AG04450 (cell line): Measurements from ENCODE around the gene ABCF2. TPM values are rescaled to one million over a fixed set of nuclear protein-coding genes. Genes with fewer than 3 reads are reported as not detected.

Experiments used
- CTCF ChIA-PET: fragments of 300-600, 350-600 bp; formaldehyde crosslinking; extraction: SDS; loops from one replicate; lab custom pipeline; 2022; ENCODE audit warnings: antibody characterized with exemption, inconsistent platforms; lab: Charles Lee
- POLR2A ChIA-PET: fragments of 350-600 bp; formaldehyde crosslinking; extraction: SDS; loops from one replicate; lab custom pipeline; 2021; ENCODE audit warnings: antibody characterized with exemption, inconsistent platforms; lab: Yijun Ruan, JAX
- DNase-seq: peaks from one replicate; pipeline ENCODE4 v3.0.0-alpha.2; 2011; ENCODE audit warnings: low read depth, low spot score
- H3K27ac ChIP-seq: one replicate; pipeline ENCODE4 v1.5.1; 2012; ENCODE audit warnings: low read depth, low read length, control low read depth
- H3K27me3 ChIP-seq: one replicate; pipeline ENCODE4 v1.6.0; 2012; ENCODE audit warnings: low read length; ENCODE audit not compliant: control insufficient read depth, insufficient read depth
- H3K4me3 ChIP-seq: 2 replicates; pipeline ENCODE4 v1.5.1; 2011; ENCODE audit warnings: mild to moderate bottlenecking, low read depth, low read length, control low read depth
- H3K9me3 ChIP-seq: 2 replicates; pipeline ENCODE4 v1.5.1; 2012; ENCODE audit warnings: low read length; ENCODE audit not compliant: control insufficient read depth, insufficient read depth
- CTCF ChIP-seq: IDR thresholded peaks from 2 replicates; pipeline ENCODE4 v1.5.1; 2011; ENCODE audit warnings: low read depth, low read length, control low read depth, inconsistent platforms
- polyA plus RNA-seq: library from polyadenylated mRNA; depleted of rRNA; stranded (reverse); fragments of >200 nt; gene quantifications from 2 replicates; pipeline ENCODE4 v1.2.3, GENCODE V29; 2011

ABCF2 gene
- polyA plus RNA-seq, 1 experiment, result 31.0 TPM

- no peak for TF ChIP-seq CTCF
- ChIA-PET POLR2A (no interaction called here), CTCF (no interaction called here)
Observed at GRCh38 chr7:151273651-151274390, 46.8 kb upstream of the ABCF2 start.

GRCh38 chr7:151272877-151273276 lies 45.9 kb upstream of the ABCF2 start:
- POLR2A ChIA-PET, result no interaction called here
- no peak for TF ChIP-seq CTCF

More at GRCh38 chr7:151273651-151274390, 46.8 kb upstream of the ABCF2 start:
- Histone ChIP-seq H3K4me3 (no peak overlapping the region), H3K9me3 (no peaks in the 10 kb centered on the region), H3K27ac (no peak overlapping the region), H3K27me3 (peaks cover 9% of the 10 kb centered on the region)
- no peak for DNase-seq

GRCh38 chr7:151272405-151272804 lies 45.4 kb upstream of the ABCF2 start:
- H3K27me3 ChIP-seq, result peaks cover 12% of the 10 kb centered on the region
- no peaks in the 10 kb centered on the region for H3K9me3 ChIP-seq
- DNase-seq, result no peak
- no peak for TF ChIP-seq CTCF
- POLR2A ChIA-PET, result no interaction called here
- CTCF ChIA-PET, result interaction anchor here (1.3 kb wide), 1 partner anchor 43 kb away, joined by 3 read pairs; no protein-coding TSS in a partner anchor
- H3K27ac ChIP-seq, result no peak overlapping the region
- H3K4me3 ChIP-seq, result no peak overlapping the region

More at GRCh38 chr7:151272877-151273276, 45.9 kb upstream of the ABCF2 start:
- H3K27me3 ChIP-seq, result peaks cover 10% of the 10 kb centered on the region
- H3K4me3 ChIP-seq, result no peak overlapping the region
- H3K9me3 ChIP-seq, result no peaks in the 10 kb centered on the region
- DNase-seq, result no peak
- H3K27ac ChIP-seq, result no peak overlapping the region
- CTCF ChIA-PET, result no interaction called here

GRCh38 chr7:151271699-151272355 lies 44.8 kb upstream of the ABCF2 start:
- Histone ChIP-seq H3K4me3 (no peak overlapping the region), H3K9me3 (no peaks in the 10 kb centered on the region), H3K27ac (no peak overlapping the region), H3K27me3 (peaks cover 13% of the 10 kb centered on the region)
- ChIA-PET CTCF (interaction anchor here (0.8 to 1.3 kb wide), 3 partner anchors 10 to 43 kb away, joined by 3 to 7 read pairs (median 3); no protein-coding TSS in a partner anchor), POLR2A (no interaction called here)
- no peak for DNase-seq
- TF ChIP-seq CTCF, result no peak; the same call in 1 of the 2 replicates

GRCh38 chr7:151269511-151269910 lies 42.5 kb upstream of the ABCF2 start:
- no peaks in the 10 kb centered on the region for H3K9me3 ChIP-seq
- ChIA-PET CTCF (interaction anchor here (0.9 kb wide), 1 partner anchor 17 kb away, joined by 3 read pairs; no protein-coding TSS in a partner anchor), POLR2A (interaction anchor here (0.6 kb wide), 1 partner anchor 10 kb away, joined by 5 read pairs; no protein-coding TSS in a partner anchor)
- H3K27me3 ChIP-seq, result peaks cover 14% of the 10 kb centered on the region
- no peak overlapping the region for H3K27ac ChIP-seq
- DNase-seq, result no peak
- no peak overlapping the region for H3K4me3 ChIP-seq
- TF ChIP-seq CTCF, result no peak
